HepG2 (cell line): Measurements from ENCODE around the gene TIMM23. TPM values are rescaled to one million over a fixed set of nuclear protein-coding genes. Genes with fewer than 3 reads are reported as not detected.
A peak's percentile ranks its signal among the peaks of the same experiment; 100 is the strongest.

ENCODE experiments used
- ATF1 ChIP-seq: IDR thresholded peaks from 2 replicates; pipeline ENCODE4 v1.6.1; 2016; ENCODE audit warnings: mild to moderate bottlenecking, control low read depth
- E2F5 ChIP-seq: sonication (generic); formaldehyde crosslinking; conservative IDR thresholded peaks from 2 replicates; pipeline ENCODE4 v1.4.0; 2020; ENCODE audit warnings: missing genetic modification reagents
- ELF1 ChIP-seq: sonication (generic); formaldehyde crosslinking; IDR thresholded peaks from 2 replicates; pipeline ENCODE4 v1.4.0; 2020; ENCODE audit warnings: missing genetic modification reagents
- ELF3 ChIP-seq: IDR thresholded peaks from 2 replicates; pipeline ENCODE4 v1.6.1; 2016; ENCODE audit warnings: missing genetic modification reagents, missing compliant biosample characterization
- FOXK1 ChIP-seq: sonication (generic); formaldehyde crosslinking; IDR thresholded peaks from 2 replicates; pipeline ENCODE4 v1.4.0; 2020; ENCODE audit warnings: low read depth, missing genetic modification reagents, borderline replicate concordance
- HOXD1 ChIP-seq: sonication (generic); formaldehyde crosslinking; IDR thresholded peaks from 2 replicates; pipeline ENCODE4 v1.5.0; 2020; ENCODE audit warnings: missing genetic modification reagents
- JUND ChIP-seq: sonication (generic); formaldehyde crosslinking; IDR thresholded peaks from 2 replicates; pipeline ENCODE4 v1.8.0; 2022; ENCODE audit warnings: mild to moderate bottlenecking, missing genetic modification reagents
- NFIB ChIP-seq: sonication (generic); formaldehyde crosslinking; IDR thresholded peaks from 2 replicates; pipeline ENCODE4 v1.9.0; 2021; ENCODE audit warnings: missing genetic modification reagents, mild to moderate bottlenecking, borderline replicate concordance
- NFKBIZ ChIP-seq: IDR thresholded peaks from 2 replicates; pipeline ENCODE4 v1.6.1; 2018; ENCODE audit warnings: missing genetic modification reagents, missing compliant biosample characterization
- NFYC ChIP-seq: IDR thresholded peaks from 2 replicates; pipeline ENCODE4 v1.6.1; 2016; ENCODE audit warnings: missing genetic modification reagents, missing compliant biosample characterization
- PHF5A ChIP-seq: IDR thresholded peaks from one replicate; pipeline ENCODE4 v1.6.1; 2018; ENCODE audit warnings: low read depth, missing genetic modification reagents; ENCODE audit not compliant: unreplicated experiment
- RCOR2 ChIP-seq: IDR thresholded peaks from 2 replicates; pipeline ENCODE4 v1.6.1; 2016; ENCODE audit warnings: missing biosample characterization, missing genetic modification reagents
- REST ChIP-seq, 2 experiments: IDR thresholded peaks; 2 replicates each; pipeline ENCODE4 v1.6.1; 2011 to 2012; ENCODE audit warnings: low read length in 2 of 2, borderline replicate concordance in 1 of 2, low read depth in 1 of 2, mild to moderate bottlenecking in 1 of 2, moderate library complexity in 1 of 2
- TBX3 ChIP-seq: fragments of 450-650 bp; IDR thresholded peaks from 2 replicates; pipeline ENCODE4 v1.6.1; 2017; ENCODE audit warnings: antibody characterized with exemption, mild to moderate bottlenecking, inconsistent platforms, borderline replicate concordance
- ZC3H4 ChIP-seq: sonication (generic); formaldehyde crosslinking; IDR thresholded peaks from 2 replicates; pipeline ENCODE4 v1.4.0; 2020; ENCODE audit warnings: missing genetic modification reagents, borderline replicate concordance
- ZGPAT ChIP-seq: IDR thresholded peaks from 2 replicates; pipeline ENCODE4 v1.6.1; 2016; ENCODE audit warnings: mild to moderate bottlenecking
- ZNF691 ChIP-seq: sonication (generic); formaldehyde crosslinking; IDR thresholded peaks from 2 replicates; pipeline ENCODE4 v1.4.0; 2020; ENCODE audit warnings: missing genetic modification reagents, low read depth, mild to moderate bottlenecking, borderline replicate concordance
- ZNF75D ChIP-seq: sonication (generic); formaldehyde crosslinking; IDR thresholded peaks from 2 replicates; pipeline ENCODE4 v1.8.1; 2023; ENCODE audit warnings: missing genetic modification reagents, mild to moderate bottlenecking, borderline replicate concordance
- ZNF775 ChIP-seq: sonication (generic); formaldehyde crosslinking; IDR thresholded peaks from 2 replicates; pipeline ENCODE4 v1.4.0; 2020; ENCODE audit warnings: missing genetic modification reagents, mild to moderate bottlenecking, moderate library complexity, borderline replicate concordance
- ZNF841 ChIP-seq: sonication (generic); formaldehyde crosslinking; IDR thresholded peaks from 2 replicates; pipeline ENCODE4 v1.8.1; 2023; ENCODE audit warnings: missing genetic modification reagents, borderline replicate concordance
- polyA plus RNA-seq, 8 experiments: library from polyadenylated mRNA; depleted of rRNA in 3 of 8; stranded (reverse) in 7 of 8; unstranded in 1 of 8; fragments of >200 nt; fragmentation: Illumina TruSeq in 4 of 8; extraction: Trizol in 4 of 8; gene quantifications; 2 replicates each; pipeline versions ENCODE4 v1.2.1 to v1.2.3, GENCODE V29; 2011 to 2016; ENCODE audit warnings: low read depth in 4 of 8, missing spikeins in 1 of 8, mixed read lengths in 1 of 8; ENCODE audit not compliant: insufficient read depth in 1 of 8
- total RNA-seq, 5 experiments: library from RNA; depleted of rRNA; stranded (reverse); fragments of >200 nt; fragmentation: Illumina TruSeq; extraction: Trizol; gene quantifications; 2 replicates each; pipeline ENCODE4 v1.2.3, GENCODE V29; 2016; ENCODE audit warnings: low read depth in 1 of 5

The TIMM23 gene
- total and polyA plus RNA-seq, 2 of the 13 experiments (the other 11 are each of a cell fraction or from before 2014, with no cell fraction given), result 80.2 to 98.6 TPM

- TF ChIP-seq NFKBIZ, result 0 out of 2 replicates have a peak, but pooled peaks have one; percentile 17
- TF ChIP-seq ZNF841, result no peak
- peak in 1 of 2 experiments; percentile 35; a peak in 1 of 4 replicates for TF ChIP-seq REST (IDR thresholded peaks at IDR 0.05; ENCODE audit: borderline replicate concordance in 1 of 2, low read depth in 1 of 2, low read length in 2 of 2)
- TF ChIP-seq NFIB (CRISPR knock-in tag), result no peak
- TF ChIP-seq RCOR2 (CRISPR knock-in tag), result peak; percentile 84
- 0 out of 2 replicates have a peak, but pooled peaks have one; percentile 46 for TF ChIP-seq ZNF691 (CRISPR knock-in tag)
- peak; percentile 49; the same call in 1 of the 2 replicates for TF ChIP-seq FOXK1
- peak; percentile 53; the same call in 1 of the 2 replicates for TF ChIP-seq JUND (CRISPR knock-in tag)
- no peak for TF ChIP-seq ZNF75D (CRISPR knock-in tag)
- 0 out of 2 replicates have a peak, but pooled peaks have one; percentile 71 for TF ChIP-seq ZNF775 (CRISPR knock-in tag)
- TF ChIP-seq TBX3, result no peak
- no peak for TF ChIP-seq NFYC (CRISPR knock-in tag)
- peak; percentile 76 for TF ChIP-seq ZGPAT (CRISPR knock-in tag)
- peak; percentile 56 for TF ChIP-seq ATF1 (CRISPR knock-in tag)
- TF ChIP-seq PHF5A (CRISPR knock-in tag), result no peak
- peak; percentile 65; the same call in 1 of the 2 replicates for TF ChIP-seq ELF3 (CRISPR knock-in tag)
- TF ChIP-seq HOXD1, result peak; percentile 79; the same call in 1 of the 2 replicates
- TF ChIP-seq ZC3H4 (CRISPR knock-in tag), result no peak
- TF ChIP-seq E2F5, result no peak
- TF ChIP-seq ELF1, result peak; percentile 6; the same call in 1 of the 2 replicates
Observed at GRCh38 chr10:46031648-46032532, 59.6 kb downstream of the TIMM23 start (continued).
